GM18505 (cell line): ENCODE data around the gene GHRHR.

Source experiments
- ATAC-seq: cut with Tn5 transposase; IDR thresholded peaks from one replicate; pipeline ENCODE4 v1.9.1; 2021; ENCODE audit not compliant: unreplicated experiment
- POLR2A ChIP-seq: IDR thresholded peaks from 4 replicates; pipeline ENCODE4 v1.6.1; 2011; ENCODE audit warnings: borderline replicate concordance; ENCODE audit not compliant: insufficient read depth, insufficient read length; ENCODE audit errors: extremely low read depth

Gene GHRHR

GRCh38 chr7:31028006-31028405 lies 64.3 kb downstream of the GHRHR start:
- ATAC-seq = no peak
- TF ChIP-seq POLR2A = no peak

- no peak for TF ChIP-seq POLR2A
- no peak for ATAC-seq
These were observed 64.8 kb downstream of the GHRHR start for GRCh38 chr7:31028417-31028992.
